ENCODE data around the gene SP110.
A peak's percentile ranks its signal among the peaks of the same experiment; 100 is the strongest.
"Not testable (repeated sequence)": the region's sequence is repeated elsewhere in the genome, so short reads cannot be mapped to it uniquely, and the experiment has no call there.

Gene SP110

DNA sequence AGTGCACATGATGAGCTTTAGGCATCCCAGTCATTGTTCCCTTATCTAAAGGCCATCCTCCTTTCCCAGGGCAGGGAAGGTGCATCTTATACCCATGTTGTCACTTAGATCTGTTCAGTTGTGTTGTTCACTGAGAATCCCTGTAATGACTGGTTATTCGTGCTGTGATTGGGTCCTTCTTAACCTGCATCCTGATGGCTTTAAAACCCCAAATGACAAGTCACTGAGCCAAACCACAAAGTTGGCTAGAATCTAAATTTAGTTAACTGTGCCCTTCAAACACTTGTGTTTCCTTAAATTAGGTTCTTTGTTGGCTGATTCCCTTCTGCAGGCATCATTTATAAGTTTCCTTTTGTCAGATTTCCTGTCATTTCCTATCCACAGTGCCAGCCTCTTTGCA lies 92.6 kb downstream of the SP110 start:
- Histone ChIP-seq H3K9me3 (ENCODE audit: insufficient read depth, low read length, severe bottlenecking) (no peaks in the 10 kb centered on the region), H4K20me1 (ENCODE audit: insufficient read depth, low read length) (no peaks in the 10 kb centered on the region), H3K79me2 (ENCODE audit: insufficient read depth, low read length) (no peaks in the 10 kb centered on the region), H3K27ac (ENCODE audit: low read length) (no peak overlapping the region), H3K4me1 (ENCODE audit: insufficient read depth, low read length) (no peaks in the 10 kb centered on the region), H3K9ac (ENCODE audit: low read depth, low read length) (no peak overlapping the region), H3K4me2 (ENCODE audit: insufficient read depth, low read length) (no peak overlapping the region), H2AFZ (ENCODE audit: low read depth, low read length) (no peak overlapping the region), H3K4me3 (ENCODE audit: low read depth in 1 of 2, low read length in 2 of 2) (no peak overlapping the region), H3K36me3 (ENCODE audit: insufficient read depth, low read length) (no peaks in the 10 kb centered on the region), H3K27me3 (ENCODE audit: insufficient read depth, low read length, poor library complexity) (no peaks in the 10 kb centered on the region)
- ATAC-seq (ENCODE audit: insufficient read depth, low read depth) (no peak; the same call in 2 of the 3 replicates), DNase-seq (no peak)
- no peak for TF ChIP-seq EZH2 (IDR thresholded peaks at IDR 0.05; ENCODE audit: borderline replicate concordance, low read depth, low read length, severe bottlenecking)
- TF ChIP-seq, protein P1, sequence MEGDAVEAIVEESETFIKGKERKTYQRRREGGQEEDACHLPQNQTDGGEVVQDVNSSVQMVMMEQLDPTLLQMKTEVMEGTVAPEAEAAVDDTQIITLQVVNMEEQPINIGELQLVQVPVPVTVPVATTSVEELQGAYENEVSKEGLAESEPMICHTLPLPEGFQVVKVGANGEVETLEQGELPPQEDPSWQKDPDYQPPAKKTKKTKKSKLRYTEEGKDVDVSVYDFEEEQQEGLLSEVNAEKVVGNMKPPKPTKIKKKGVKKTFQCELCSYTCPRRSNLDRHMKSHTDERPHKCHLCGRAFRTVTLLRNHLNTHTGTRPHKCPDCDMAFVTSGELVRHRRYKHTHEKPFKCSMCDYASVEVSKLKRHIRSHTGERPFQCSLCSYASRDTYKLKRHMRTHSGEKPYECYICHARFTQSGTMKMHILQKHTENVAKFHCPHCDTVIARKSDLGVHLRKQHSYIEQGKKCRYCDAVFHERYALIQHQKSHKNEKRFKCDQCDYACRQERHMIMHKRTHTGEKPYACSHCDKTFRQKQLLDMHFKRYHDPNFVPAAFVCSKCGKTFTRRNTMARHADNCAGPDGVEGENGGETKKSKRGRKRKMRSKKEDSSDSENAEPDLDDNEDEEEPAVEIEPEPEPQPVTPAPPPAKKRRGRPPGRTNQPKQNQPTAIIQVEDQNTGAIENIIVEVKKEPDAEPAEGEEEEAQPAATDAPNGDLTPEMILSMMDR (IDR thresholded peaks at IDR 0.05; ENCODE audit: borderline replicate concordance, extremely low read depth, low read length, poor library complexity, severe bottlenecking) = no peak

DNA sequence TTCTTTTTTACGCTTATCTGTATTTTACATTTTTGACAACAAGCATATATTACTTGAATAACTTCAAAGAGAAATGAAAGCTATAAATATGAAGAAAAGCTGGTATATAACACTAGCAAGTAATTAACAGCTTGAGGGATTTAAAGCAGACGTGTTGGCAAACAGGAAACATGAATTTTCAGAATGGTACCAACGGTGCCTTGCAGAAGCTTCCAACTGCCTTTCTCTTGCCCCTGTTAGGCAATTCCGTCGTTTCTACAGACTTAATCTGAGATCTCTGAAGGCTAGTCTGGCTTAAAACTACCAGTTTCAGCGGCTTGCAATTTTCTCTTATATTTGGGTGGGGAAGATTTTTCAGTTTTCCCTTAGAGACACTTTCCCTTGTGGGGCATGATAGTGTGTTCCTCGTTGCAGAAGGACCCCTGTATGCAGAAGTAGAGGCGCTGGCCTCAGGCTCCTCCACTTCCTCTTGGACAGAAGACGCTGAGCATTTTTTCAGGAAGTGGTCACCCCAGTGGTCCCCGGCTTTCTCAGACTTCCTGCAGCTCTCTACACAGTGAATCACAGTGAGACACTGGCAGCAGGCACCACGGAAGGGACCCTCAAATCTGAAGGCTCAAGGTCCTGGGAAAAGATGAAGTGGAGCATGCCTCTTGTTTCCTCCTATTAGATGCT lies 94.9 kb downstream of the SP110 start:
- Histone ChIP-seq H3K36me3 (ENCODE audit: insufficient read depth, low read length) (no peaks in the 10 kb centered on the region), H3K9ac (ENCODE audit: low read depth, low read length) (no peak overlapping the region), H3K4me2 (ENCODE audit: insufficient read depth, low read length) (no peak overlapping the region), H3K27me3 (ENCODE audit: insufficient read depth, low read length, poor library complexity) (no peaks in the 10 kb centered on the region), H4K20me1 (ENCODE audit: insufficient read depth, low read length) (no peaks in the 10 kb centered on the region), H2AFZ (ENCODE audit: low read depth, low read length) (no peak overlapping the region), H3K4me3 (ENCODE audit: low read depth in 1 of 2, low read length in 2 of 2) (no peak overlapping the region), H3K9me3 (ENCODE audit: insufficient read depth, low read length, severe bottlenecking) (no peaks in the 10 kb centered on the region), H3K79me2 (ENCODE audit: insufficient read depth, low read length) (no peaks in the 10 kb centered on the region), H3K27ac (ENCODE audit: low read length) (no peak overlapping the region), H3K4me1 (ENCODE audit: insufficient read depth, low read length) (no peaks in the 10 kb centered on the region)
- DNase-seq = no peak
- peak; percentile 40; the same call in 2 of the 3 replicates for ATAC-seq (ENCODE audit: insufficient read depth, low read depth)
- TF ChIP-seq, protein P1 (IDR thresholded peaks at IDR 0.05; ENCODE audit: borderline replicate concordance, extremely low read depth, low read length, poor library complexity, severe bottlenecking) = no peak
- no peak for TF ChIP-seq EZH2 (IDR thresholded peaks at IDR 0.05; ENCODE audit: borderline replicate concordance, low read depth, low read length, severe bottlenecking)

DNA sequence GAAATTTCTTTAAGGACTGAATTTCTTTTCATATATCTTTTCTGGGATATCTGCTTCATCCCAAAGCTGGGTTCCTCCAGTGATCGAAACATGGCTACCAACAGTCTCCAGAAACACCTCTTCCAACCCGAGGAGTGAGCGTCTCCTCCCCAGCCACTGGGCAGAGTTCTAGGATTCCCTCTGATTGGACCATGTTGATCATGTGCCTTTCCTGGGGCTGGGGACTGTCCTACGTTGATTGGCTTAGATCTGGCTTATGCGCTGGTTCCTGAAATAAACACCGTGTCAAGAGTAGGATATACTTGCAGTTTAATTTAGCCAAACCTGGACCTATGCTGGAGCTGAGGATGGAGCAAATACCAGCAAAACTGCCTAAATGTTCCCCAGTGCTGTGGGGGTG lies 95.5 kb downstream of the SP110 start:
- Histone ChIP-seq H3K27me3 (ENCODE audit: insufficient read depth, low read length, poor library complexity) (no peaks in the 10 kb centered on the region), H3K79me2 (ENCODE audit: insufficient read depth, low read length) (no peaks in the 10 kb centered on the region), H3K4me2 (ENCODE audit: insufficient read depth, low read length) (no peak overlapping the region), H3K27ac (ENCODE audit: low read length) (no peak overlapping the region), H3K9me3 (ENCODE audit: insufficient read depth, low read length, severe bottlenecking) (no peaks in the 10 kb centered on the region), H3K36me3 (ENCODE audit: insufficient read depth, low read length) (no peaks in the 10 kb centered on the region), H2AFZ (ENCODE audit: low read depth, low read length) (no peak overlapping the region), H4K20me1 (ENCODE audit: insufficient read depth, low read length) (no peaks in the 10 kb centered on the region), H3K4me3 (ENCODE audit: low read depth in 1 of 2, low read length in 2 of 2) (no peak overlapping the region), H3K4me1 (ENCODE audit: insufficient read depth, low read length) (no peaks in the 10 kb centered on the region), H3K9ac (ENCODE audit: low read depth, low read length) (no peak overlapping the region)
- DNase-seq (no peak), ATAC-seq (ENCODE audit: insufficient read depth, low read depth) (no peak)
- TF ChIP-seq, protein P1 (IDR thresholded peaks at IDR 0.05; ENCODE audit: borderline replicate concordance, extremely low read depth, low read length, poor library complexity, severe bottlenecking) = no peak
- no peak for TF ChIP-seq EZH2 (IDR thresholded peaks at IDR 0.05; ENCODE audit: borderline replicate concordance, low read depth, low read length, severe bottlenecking)

DNA sequence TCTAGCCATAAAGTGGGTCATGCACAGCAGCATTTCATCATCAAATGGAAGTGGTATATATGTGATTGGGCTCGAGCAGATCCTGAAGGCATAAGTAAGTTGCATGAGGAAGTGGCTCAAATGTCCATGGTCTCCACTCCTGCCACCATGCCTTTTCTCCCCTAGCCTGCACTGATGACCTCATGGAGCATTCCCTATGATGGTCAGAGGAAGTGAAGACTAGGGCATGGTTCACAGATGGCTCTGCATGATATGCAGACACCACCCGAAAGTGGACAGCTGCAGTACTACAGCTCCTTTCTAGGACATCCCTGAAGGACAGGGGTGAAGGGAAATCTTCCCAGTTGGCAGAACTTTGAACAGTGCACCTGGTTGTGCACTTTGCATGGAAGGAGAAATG lies 99.4 kb downstream of the SP110 start:
- H3K27ac ChIP-seq (ENCODE audit: low read length); H3K4me2 ChIP-seq (ENCODE audit: insufficient read depth, low read length); H3K9ac ChIP-seq (ENCODE audit: low read depth, low read length); ATAC-seq (ENCODE audit: insufficient read depth, low read depth); H4K20me1 ChIP-seq (ENCODE audit: insufficient read depth, low read length); DNase-seq; H3K9me3 ChIP-seq (ENCODE audit: insufficient read depth, low read length, severe bottlenecking); H2AFZ ChIP-seq (ENCODE audit: low read depth, low read length); H3K36me3 ChIP-seq (ENCODE audit: insufficient read depth, low read length); H3K4me1 ChIP-seq (ENCODE audit: insufficient read depth, low read length); H3K27me3 ChIP-seq (ENCODE audit: insufficient read depth, low read length, poor library complexity); H3K79me2 ChIP-seq (ENCODE audit: insufficient read depth, low read length); H3K4me3 ChIP-seq (ENCODE audit: low read depth in 1 of 2, low read length in 2 of 2): not testable (repeated sequence)

DNA sequence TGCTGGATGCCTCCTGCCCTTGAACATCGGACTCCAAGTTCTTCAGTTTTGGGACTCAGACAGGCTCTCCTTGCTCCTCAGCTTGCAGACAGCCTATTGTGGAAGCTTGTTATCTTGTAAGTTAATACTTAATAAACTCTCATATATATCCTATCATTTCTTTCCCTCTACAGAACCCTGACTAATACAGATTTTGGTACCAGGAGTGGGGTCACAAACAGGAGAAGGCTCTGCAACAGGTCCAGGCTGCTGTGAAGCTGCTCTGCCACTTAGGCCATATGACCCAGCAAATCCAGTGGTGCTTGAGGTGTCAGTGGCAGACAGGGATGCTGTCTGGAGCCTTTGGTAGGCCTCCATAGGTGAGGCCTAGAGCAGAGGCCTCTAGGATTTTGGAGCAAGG lies 100.0 kb downstream of the SP110 start:
- not testable (repeated sequence) for H2AFZ ChIP-seq (ENCODE audit: low read depth, low read length); H3K4me2 ChIP-seq (ENCODE audit: insufficient read depth, low read length); H3K9me3 ChIP-seq (ENCODE audit: insufficient read depth, low read length, severe bottlenecking); H3K4me3 ChIP-seq (ENCODE audit: low read depth in 1 of 2, low read length in 2 of 2); H3K9ac ChIP-seq (ENCODE audit: low read depth, low read length); H4K20me1 ChIP-seq (ENCODE audit: insufficient read depth, low read length); DNase-seq; H3K27me3 ChIP-seq (ENCODE audit: insufficient read depth, low read length, poor library complexity); H3K4me1 ChIP-seq (ENCODE audit: insufficient read depth, low read length); H3K27ac ChIP-seq (ENCODE audit: low read length); H3K36me3 ChIP-seq (ENCODE audit: insufficient read depth, low read length); ATAC-seq (ENCODE audit: insufficient read depth, low read depth); H3K79me2 ChIP-seq (ENCODE audit: insufficient read depth, low read length)
